C4-2B (cell line): ENCODE data around the gene ATOSB.

Source experiments
- ZFX ChIP-seq: fragments of 450-650 bp; IDR thresholded peaks from 2 replicates; pipeline ENCODE4 v1.6.1; 2017
- TF ChIP-seq, protein P1 (sequence below): fragments of 450-650 bp; conservative IDR thresholded peaks from 2 replicates; pipeline ENCODE4 v1.5.1; 2017; ENCODE audit warnings: mild to moderate bottlenecking

DNA sequence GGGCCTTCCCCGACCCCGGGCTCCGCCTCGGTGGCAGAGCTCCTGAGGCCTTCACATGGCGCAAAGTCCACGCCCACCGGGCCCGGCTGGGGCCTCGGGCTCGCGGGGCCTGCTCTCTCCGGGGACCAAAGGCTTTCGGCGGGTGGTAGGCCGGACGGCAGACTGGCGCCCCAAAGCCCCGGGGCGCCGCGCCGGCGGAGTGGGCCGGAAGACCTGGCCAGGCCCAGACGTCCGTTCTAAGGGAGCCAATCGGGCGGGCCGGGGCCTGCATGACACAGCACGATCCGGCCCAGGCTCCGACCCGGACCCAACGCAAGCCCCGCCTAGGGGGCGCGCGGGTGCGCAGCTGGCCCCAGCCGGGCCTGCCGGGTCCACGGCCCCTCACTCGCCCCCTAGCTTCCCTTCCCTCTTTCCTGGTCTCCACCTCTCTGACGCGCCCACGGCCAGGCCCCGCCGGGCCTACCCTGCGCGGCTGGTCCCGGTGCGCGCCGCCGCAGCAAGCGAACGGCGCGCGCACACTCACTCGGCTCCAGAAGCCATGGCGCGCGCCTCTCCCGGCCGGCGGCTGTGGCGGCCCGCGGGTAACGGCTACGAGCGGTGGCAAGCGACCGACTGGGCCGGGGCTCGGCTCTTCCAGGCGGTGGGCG lies 43.7 kb downstream of the ATOSB start:
- TF ChIP-seq, protein P1, sequence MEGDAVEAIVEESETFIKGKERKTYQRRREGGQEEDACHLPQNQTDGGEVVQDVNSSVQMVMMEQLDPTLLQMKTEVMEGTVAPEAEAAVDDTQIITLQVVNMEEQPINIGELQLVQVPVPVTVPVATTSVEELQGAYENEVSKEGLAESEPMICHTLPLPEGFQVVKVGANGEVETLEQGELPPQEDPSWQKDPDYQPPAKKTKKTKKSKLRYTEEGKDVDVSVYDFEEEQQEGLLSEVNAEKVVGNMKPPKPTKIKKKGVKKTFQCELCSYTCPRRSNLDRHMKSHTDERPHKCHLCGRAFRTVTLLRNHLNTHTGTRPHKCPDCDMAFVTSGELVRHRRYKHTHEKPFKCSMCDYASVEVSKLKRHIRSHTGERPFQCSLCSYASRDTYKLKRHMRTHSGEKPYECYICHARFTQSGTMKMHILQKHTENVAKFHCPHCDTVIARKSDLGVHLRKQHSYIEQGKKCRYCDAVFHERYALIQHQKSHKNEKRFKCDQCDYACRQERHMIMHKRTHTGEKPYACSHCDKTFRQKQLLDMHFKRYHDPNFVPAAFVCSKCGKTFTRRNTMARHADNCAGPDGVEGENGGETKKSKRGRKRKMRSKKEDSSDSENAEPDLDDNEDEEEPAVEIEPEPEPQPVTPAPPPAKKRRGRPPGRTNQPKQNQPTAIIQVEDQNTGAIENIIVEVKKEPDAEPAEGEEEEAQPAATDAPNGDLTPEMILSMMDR: peak; percentile 59
- TF ChIP-seq ZFX: peak; percentile 99
